ENCODE data around the gene CIROP. TPM values are rescaled to one million over a fixed set of nuclear protein-coding genes. Genes with fewer than 3 reads are reported as not detected.

CIROP gene
- total RNA-seq, 4 donors from 2014 or later = not detected

DNA sequence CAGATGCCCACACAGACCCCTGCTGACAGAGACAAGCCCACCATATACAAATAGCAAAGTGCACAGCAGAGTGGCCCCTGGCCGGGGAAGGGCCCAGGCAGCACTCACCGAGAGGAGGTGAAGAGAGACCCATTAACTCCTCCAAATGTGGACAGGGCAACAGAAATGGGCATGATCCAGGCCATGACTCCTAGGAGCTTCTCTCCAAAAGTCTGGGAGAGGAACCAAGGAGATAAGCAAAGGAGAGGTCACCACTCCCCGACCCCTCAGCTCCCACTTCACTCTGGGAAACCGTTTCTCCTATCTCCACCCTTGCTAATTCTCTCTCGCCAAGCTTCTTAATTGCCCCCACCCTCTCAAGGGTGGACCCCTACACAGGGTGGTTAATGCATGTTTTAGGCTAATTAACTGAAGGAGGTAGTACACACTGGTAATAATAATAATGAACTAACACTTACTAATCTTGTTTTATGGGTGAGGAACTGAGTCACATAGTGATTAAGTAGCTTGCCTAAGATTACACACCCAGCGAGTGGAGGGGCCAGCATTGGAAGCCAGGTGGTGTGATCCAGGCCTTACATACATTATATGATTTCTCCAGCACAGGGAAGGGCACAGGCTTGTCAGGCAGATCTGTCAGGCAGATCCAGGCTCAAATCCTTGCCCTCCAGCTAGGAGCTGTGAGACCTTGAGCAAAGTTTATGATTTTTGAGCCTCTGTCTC is 33.2 kb upstream of the CIROP start:
- no peak overlapping the region for H3K4me3 ChIP-seq
- TF ChIP-seq CTCF (IDR thresholded peaks at IDR 0.05) (no peak), POLR2A (IDR thresholded peaks at IDR 0.05) (no peak)
- no peaks in the 10 kb centered on the region for H3K9me3 ChIP-seq
- peaks cover 0 to 16% (median 0%) of the 10 kb centered on the region in 3 donors for H3K36me3 ChIP-seq
- no peak for DNase-seq
- H3K27me3 ChIP-seq = no peaks in the 10 kb centered on the region
- no peak overlapping the region for H3K27ac ChIP-seq
- no peaks in the 10 kb centered on the region for H3K4me1 ChIP-seq

DNA sequence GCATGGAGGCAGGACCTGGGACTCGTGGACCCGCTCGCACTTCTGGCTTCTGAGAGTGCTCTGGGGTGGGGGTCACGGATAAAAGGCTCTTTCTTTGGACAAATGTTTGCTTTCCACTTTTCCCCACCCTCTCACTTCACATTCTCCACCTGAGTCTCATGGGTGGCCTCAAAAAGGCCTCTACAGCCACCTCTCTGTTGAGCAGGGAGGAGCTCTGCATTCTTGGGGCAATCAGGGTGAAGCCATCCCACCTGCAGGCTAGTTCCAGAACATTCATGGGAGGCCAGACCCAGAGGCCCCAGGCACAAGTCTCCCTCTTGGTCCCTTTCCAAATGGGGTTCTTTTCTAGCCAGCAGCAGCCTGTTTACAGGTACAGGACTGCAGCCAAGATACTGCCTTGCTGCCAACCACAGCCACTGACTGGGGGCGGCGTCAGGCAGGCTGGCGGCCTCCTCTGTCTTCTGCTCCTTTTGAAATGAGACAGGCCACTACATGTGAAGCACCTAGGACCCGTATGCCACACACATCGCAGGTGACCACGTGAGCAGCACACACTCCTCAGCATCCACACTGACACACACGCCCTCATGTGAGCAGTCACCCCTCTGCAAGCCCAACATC is 32.5 kb upstream of the CIROP start:
- no peak for TF ChIP-seq POLR2A (IDR thresholded peaks at IDR 0.05)
- DNase-seq = no peak
- Histone ChIP-seq H3K36me3 (peaks cover 0 to 16% (median 0%) of the 10 kb centered on the region in 3 donors), H3K27ac (no peak overlapping the region), H3K4me1 (no peaks in the 10 kb centered on the region), H3K27me3 (no peaks in the 10 kb centered on the region), H3K9me3 (no peaks in the 10 kb centered on the region), H3K4me3 (no peak overlapping the region)

DNA sequence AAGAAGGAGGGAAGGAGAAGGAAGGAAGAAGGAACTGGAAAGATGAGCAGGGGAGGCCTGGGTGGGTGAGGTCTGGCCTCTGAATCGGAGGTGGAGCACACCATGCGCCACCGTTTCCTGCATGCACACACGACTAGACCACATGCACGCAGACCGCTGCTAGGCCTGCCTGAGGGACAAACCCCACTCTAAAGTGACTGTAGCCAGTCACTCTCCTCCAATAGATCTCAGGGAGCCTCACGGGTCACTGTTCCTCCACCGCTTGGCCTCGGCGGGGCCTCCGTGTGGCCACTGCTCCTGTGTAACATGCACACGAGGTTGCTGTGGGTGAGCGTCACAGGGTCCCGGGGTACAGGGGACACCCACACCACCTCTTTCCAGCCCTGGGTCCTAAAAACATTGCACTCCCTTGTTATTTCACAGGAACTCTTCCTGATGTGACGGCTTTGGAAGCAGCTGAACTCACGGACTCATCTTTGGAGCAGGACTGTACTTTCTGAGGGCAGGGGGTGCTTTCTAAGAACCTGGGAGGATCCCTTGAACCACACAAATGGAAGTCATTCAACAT is 31.9 kb upstream of the CIROP start:
- no peak overlapping the region for H3K27ac ChIP-seq

DNA sequence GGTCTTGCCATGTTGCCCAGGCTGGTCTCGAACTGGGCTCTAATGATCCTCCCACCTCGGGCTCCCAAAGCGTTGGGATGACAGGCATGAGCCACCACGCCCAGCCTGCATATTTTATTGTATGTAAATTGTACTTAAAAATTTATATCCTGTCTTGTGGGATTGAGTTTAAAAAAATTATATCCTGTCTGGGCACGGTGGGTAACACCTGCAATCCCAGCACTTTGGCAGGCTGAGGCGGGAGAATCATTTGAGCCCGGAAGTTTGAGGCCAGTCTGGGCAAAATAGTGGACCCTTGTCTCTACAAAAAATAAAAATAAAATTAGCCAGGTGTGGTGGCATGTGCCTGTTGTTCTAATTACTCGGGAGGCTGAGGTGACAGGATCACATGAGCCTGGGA is 28.2 kb upstream of the CIROP start:
- TF ChIP-seq POLR2A (IDR thresholded peaks at IDR 0.05) (no peak), CTCF (IDR thresholded peaks at IDR 0.05) (no peak)
- Histone ChIP-seq H3K36me3 (peaks cover 0 to 13% (median 0%) of the 10 kb centered on the region in 3 donors), H3K27ac (no peak overlapping the region), H3K27me3 (no peaks in the 10 kb centered on the region), H3K4me3 (no peak overlapping the region), H3K9me3 (no peaks in the 10 kb centered on the region), H3K4me1 (no peaks in the 10 kb centered on the region)
- no peak for DNase-seq

More for the DNA sequence above, 31.9 kb upstream of the CIROP start:
- no peaks in the 10 kb centered on the region for H3K4me1 ChIP-seq
- H3K9me3 ChIP-seq = no peaks in the 10 kb centered on the region
- no peak for TF ChIP-seq POLR2A (IDR thresholded peaks at IDR 0.05)
- TF ChIP-seq CTCF (IDR thresholded peaks at IDR 0.05) = no peak
- H3K4me3 ChIP-seq = no peak overlapping the region
- no peak for DNase-seq
- H3K36me3 ChIP-seq = peaks cover 0 to 16% (median 0%) of the 10 kb centered on the region in 3 donors
- H3K27me3 ChIP-seq = no peaks in the 10 kb centered on the region

GRCh38 chr14:23131482-23131881 is 26.7 kb upstream of the CIROP start:
- Histone ChIP-seq H3K4me1 (no peaks in the 10 kb centered on the region), H3K27ac (no peak overlapping the region), H3K9me3 (no peaks in the 10 kb centered on the region), H3K4me3 (no peak overlapping the region), H3K27me3 (no peaks in the 10 kb centered on the region), H3K36me3 (peaks cover 0 to 19% (median 0%) of the 10 kb centered on the region in 3 donors)
- DNase-seq = no peak
- TF ChIP-seq POLR2A (IDR thresholded peaks at IDR 0.05) (no peak), CTCF (IDR thresholded peaks at IDR 0.05) (no peak)

- no peak overlapping the region for H3K27ac ChIP-seq
- H3K4me3 ChIP-seq = no peak overlapping the region
- no peaks in the 10 kb centered on the region for H3K9me3 ChIP-seq
- no peaks in the 10 kb centered on the region for H3K27me3 ChIP-seq
- no peak for DNase-seq
- no peaks in the 10 kb centered on the region for H3K4me1 ChIP-seq
- TF ChIP-seq CTCF (IDR thresholded peaks at IDR 0.05) = no peak
- no peak for TF ChIP-seq POLR2A (IDR thresholded peaks at IDR 0.05)
- peaks cover 0 to 17% (median 0%) of the 10 kb centered on the region in 3 donors for H3K36me3 ChIP-seq
These were observed 26.1 kb upstream of the CIROP start for GRCh38 chr14:23130871-23131270.

Measured in Peyer's patch (tissue), 4 donors.